Activated CD8-positive, alpha-beta memory T cell treated with anti-CD3 and anti-CD28 coated beads, Interleukin-2, amount 50 U/mL, for 48 hours (primary cell): ENCODE results near the gene PPP2R2D.

ENCODE experiments used
- DNase-seq: peaks from one replicate; pipeline ENCODE4 v3.0.0-alpha.2; 2020

Gene PPP2R2D

DNA sequence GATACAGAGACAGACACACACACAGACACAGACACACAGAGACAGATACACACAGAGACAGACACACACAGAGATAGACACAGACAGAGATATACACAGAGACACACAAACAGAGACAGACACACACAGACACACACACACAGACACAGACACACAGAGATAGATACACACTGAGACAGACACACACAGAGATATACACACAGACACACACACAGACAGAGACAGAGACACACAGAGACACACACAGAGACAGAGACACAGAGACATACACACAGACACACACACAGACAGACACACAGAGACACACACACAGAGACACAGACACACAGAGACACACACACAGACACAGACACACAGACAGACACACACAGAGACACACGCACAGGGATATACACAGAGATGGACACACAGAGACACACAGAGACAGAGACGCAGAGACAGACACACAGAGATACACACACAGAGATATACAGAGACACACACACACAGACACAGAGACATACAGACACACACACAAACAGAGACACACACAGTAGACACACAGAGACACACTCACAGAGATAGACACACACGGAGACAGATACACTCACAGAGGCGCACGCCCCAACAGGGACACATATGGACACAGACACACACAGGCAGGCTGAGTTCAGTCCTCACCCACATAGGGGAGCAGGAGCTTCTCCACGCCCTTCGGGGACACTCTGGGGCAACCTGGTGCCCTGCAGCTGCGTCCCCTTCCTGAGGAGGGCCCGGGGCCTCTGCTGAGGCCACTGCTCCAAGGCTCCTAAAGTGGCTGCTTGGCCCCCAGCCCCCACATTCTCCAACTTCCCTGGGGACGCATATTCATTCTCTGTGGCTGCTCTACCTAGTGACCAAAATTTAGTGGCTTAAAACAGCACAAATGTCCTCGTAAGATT is 10.3 kb upstream of the PPP2R2D start:
- DNase-seq, result no peak

GRCh38 chr10:131891196-131891928 is 9.4 kb upstream of the PPP2R2D start:
- DNase-seq, result no peak

DNA sequence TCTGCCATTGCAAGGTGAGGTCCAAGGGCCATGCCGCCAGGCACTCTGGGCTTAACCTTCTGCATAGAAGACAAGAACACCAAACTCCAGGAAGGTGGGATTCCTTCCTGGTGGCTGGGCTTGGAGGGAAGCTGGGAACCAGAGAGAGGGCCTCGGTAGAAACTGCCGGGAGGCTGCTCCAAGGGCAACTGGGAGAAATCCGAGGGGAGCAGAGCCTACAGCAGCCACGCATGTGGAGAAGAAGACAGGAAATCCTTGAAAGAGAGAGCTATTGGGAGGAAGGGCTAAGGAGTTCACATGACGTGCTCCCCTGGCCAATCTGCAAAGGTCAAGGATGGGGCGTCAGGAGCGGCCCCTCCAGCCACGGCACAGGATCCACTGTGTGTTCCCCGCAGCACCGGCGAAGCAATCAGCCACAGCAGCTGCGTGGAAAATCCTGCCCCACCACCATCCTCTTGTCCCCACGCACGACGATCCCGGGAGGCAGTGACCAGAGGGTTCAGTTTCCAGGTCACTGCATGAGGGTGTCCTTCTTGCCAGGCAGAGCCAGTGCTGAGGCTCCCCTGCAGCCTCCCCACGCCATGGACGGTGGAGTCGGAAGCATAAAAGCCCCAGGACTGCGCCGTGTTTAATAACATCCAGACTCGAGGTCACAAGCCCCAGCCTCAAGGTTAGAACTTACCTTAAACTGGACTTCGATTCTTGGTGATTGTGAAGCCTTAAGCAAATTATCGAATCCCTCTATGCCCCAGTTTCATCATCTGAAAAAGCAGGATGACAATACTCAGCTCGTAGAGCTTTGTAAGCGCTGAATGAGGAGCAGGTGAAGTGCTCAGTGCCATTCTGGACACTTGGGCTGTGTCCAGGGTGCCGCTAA is 8.6 kb upstream of the PPP2R2D start:
- no peak for DNase-seq

DNA sequence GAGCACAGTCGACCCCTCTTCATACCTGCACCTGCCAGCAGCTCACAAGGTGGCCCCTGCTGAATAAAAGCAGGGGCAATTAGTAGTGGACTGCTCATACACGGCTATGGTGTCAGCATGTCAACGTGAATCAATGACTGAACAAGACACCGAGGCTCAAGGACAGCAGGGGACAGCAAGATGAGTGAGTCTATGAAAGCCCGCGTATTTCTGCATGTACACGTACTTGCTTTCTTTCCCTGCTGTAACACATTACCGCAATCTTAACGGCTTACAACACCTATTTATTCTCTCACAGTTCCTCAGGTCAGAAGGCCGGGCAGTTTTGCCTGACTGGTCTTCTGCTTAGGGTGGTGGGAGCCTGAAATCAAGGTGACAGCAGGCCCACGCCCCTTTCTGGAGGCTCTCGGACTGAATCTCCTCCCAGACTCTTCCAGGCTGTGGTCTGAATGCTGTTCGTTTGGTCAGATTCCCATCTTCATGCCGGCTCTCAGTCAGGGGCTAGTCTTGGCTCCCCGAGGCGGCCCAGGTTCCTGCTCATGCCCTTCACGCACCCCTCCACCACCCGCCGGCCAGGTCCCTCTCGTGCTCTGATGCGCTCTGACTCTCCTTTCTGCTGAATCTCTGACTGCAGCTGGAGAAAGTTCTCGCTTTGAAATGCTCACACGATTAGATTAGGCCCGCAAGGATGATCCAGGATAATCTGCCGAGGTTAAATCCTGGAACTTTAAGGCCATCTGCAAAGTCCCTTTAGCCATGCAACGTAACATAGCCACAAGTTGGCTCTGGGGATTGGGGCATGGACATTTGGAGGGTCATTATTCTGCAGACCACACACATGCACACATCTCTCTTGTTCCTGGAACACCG is 7.8 kb upstream of the PPP2R2D start:
- no peak for DNase-seq

DNA sequence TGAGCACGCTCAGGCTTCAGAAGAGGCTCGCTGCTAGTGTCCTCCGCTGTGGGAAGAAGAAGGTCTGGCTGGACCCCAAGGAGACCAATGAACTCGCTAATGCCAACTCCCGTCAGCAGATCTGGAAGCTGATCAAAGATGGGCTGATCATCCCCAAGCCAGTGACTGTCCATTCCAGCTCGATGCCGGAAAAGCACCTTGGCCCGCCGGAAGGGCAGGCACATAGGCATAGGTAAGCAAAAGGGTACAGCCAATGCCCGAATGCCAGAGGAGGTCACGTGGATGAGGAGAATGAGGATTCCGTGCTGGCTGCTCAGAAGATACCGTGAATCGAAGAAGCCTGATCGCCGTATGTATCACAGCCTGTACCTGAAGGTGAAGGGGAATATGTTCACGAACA is 5.7 kb upstream of the PPP2R2D start:
- no peak for DNase-seq

DNA sequence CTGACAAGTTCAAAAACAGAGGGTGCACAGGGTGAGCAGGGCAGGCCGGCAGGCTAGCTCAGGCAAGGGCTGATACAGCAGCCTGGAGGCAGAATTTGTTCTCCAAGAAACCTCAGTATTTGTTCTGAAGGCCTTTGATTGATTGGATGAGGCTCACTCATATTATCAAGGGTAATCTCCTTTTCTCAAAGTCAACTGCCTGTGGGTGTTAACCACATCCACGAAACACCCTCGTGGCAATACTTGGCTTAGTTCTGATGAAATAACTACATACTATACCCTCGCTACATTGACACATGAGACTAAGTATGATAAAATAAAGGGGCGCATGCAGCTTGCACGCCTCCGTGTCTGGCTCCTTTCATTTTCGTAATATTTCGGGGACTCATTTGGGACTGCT is 4.4 kb upstream of the PPP2R2D start:
- no peak for DNase-seq

- DNase-seq, result no peak
Observed at GRCh38 chr10:131897297-131897899, 3.4 kb upstream of the PPP2R2D start.

GRCh38 chr10:131898061-131898460 is 2.7 kb upstream of the PPP2R2D start:
- DNase-seq, result no peak

GRCh38 chr10:131898713-131899112 is 2.1 kb upstream of the PPP2R2D start:
- no peak for DNase-seq

DNA sequence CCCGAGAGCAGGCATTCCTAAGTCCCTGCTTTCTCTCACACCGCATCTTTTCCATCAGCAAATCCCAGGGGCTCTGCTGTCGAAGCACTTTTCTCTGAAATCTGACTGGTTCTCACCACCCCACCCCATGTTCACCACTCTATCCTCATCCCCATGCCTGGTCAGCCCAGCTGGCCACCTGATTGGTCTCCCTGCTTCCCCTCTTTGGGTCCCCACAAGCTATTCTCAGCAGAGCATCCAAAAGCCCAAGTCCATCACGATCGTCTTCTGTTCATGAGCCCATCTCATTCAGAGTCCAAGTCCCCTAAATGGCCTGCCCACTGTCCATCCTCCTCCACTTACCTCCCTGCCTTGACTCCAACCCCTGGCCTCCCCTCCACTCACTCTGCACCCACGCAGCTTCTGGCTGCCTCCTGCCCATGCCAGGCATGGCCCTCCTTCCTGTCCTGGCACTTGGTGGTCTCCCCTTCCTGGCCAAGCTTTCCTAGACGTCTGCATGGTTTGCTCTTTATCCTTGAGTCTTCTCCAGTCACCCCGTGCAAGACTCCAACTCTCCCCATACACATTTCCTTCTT is 1.6 kb upstream of the PPP2R2D start:
- DNase-seq, result no peak

GRCh38 chr10:131899695-131900349 is 986 bp upstream of the PPP2R2D start:
- no peak for DNase-seq

- DNase-seq, result peak; percentile 76
Observed at GRCh38 chr10:131901181-131901829, 497 bp downstream of the PPP2R2D start.

GRCh38 chr10:131902211-131902610 is 1.4 kb downstream of the PPP2R2D start:
- no peak for DNase-seq

GRCh38 chr10:131902691-131903090 is 1.9 kb downstream of the PPP2R2D start:
- DNase-seq, result no peak

GRCh38 chr10:131905267-131905571 is 4.4 kb downstream of the PPP2R2D start:
- DNase-seq, result no peak

DNA sequence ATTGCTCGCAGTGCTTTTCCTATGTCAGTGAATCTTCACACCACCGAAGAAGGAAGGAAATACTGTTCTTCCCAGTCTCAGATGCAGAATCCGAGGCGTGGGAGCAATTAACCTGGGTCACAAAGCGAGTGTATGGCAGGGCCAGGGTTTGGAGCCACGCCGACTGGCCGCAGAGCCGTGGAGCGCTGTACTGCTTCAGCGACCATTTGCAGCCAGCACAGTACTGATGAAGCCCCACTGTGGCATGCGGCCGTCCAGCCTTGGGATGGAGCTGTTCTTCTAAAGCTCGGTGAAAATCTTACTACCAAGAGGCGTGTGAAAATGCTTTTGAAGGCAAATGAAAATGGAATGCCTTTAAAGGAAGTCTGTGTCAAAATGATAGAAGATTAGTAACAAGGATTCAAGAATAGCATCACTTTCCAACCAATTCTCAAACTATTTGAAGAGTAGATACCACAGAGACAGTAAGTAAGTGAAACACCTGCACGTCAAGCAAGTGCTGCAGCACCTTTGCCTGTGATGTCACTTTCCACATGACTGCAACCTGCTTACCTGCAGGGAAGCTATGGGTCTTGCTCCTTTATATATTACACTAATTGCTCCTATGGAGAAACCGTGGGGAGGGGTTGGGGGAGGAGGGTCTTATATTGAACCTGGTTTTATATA is 4.9 kb downstream of the PPP2R2D start:
- DNase-seq, result no peak

GRCh38 chr10:131906269-131906639 is 5.4 kb downstream of the PPP2R2D start:
- DNase-seq, result no peak

DNA sequence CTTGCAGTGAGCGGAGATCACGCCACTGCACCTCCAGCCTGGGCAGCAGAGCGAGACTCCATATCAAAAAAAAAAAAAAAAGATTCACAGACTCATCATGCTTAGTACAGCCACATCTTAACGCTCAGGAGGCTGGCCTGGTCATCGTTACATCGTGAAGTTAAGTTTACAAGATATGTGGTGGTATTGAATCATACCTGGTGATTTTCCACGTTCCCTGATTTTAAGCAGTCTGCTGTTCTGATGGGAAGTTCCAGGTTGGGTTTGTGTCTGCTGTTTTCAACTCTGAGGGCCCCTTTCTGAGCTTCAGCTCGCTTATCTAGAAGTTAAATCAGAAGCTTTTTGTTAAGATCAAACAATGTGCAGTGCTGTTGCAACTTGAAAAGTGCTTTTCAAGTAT is 6.9 kb downstream of the PPP2R2D start:
- no peak for DNase-seq

- no peak for DNase-seq
Observed at GRCh38 chr10:131908151-131908550, 7.3 kb downstream of the PPP2R2D start.
